ENCODE measurements around the gene CUX1.

Gene CUX1

DNA sequence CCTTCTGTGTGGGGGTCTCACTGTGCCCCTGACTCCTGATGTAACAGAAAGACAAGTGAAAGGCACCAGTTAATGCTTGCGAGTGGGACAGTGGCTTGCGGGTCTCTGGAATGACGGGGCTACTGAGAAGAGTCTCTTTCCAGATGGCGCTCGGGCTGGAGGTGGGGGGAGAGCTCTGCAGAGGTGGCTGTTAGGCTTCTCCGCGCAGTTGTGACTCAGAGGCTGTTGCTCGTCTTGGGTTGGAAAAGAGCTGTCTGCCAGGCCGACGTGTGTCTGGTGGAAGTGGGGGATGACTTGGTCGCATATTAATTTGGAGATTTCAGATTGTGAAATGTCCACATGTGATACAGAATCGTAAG, 441.3 kb downstream of the CUX1 start:
- no peak for DNase-seq

DNA sequence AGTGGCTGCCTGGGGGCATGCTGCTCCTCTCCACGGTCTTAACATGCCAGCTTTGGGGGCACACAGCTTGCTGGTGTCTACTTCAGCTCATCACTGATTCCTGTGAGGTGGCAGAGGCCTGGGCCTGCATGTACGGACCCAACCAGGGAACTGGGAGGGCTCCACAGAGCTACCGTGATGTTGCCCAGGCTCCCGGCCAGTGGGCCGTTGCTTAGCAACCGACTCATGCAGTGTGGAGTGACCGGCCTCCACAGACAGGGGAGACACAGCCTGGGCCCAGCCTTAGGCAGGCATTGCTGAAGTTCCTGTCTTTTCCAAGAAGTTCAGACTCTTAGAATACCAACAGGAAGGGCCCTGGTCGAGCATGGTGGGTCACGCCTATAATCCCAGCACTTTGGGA, 443.4 kb downstream of the CUX1 start:
- no peak for DNase-seq

DNA sequence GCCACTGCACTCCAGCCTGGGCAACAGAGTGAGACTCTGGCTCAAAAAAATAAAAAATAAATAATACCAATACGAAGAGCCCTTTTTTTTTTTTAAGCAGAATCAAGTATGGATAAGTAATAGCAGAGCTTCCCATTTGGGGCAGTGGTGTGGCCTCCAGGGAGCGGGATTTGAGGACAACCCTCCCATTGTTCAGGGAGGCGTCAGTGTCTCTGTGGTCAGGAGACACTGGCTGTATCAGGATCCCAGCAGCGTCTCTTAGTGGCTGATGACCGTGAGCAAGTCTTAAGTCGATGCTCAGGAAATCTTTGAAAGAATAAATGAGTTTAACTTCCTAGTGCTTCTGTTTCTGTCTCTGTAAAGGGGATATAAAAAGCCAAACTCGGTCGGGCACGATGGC, 444.0 kb downstream of the CUX1 start:
- no peak for DNase-seq

DNA sequence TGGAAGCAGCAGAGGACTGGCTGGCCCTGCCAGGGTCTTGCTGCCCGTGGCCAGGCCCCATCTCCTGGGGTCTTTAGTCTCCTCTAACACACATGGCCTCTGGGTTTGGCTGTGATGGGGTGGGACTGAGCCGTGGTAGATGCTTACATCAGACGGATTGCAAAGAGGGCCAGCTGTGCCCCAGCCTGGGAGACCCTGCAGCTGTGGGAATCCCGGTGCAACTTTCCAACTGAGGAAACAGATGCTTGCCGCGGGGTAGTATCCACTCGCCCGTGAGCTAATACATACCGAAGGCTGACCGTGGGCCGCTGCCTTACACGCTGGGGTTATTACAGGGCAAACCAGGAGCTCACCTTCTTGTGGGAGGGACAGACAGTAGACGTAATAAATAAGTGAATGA, 445.1 kb downstream of the CUX1 start:
- no peak for DNase-seq

DNA sequence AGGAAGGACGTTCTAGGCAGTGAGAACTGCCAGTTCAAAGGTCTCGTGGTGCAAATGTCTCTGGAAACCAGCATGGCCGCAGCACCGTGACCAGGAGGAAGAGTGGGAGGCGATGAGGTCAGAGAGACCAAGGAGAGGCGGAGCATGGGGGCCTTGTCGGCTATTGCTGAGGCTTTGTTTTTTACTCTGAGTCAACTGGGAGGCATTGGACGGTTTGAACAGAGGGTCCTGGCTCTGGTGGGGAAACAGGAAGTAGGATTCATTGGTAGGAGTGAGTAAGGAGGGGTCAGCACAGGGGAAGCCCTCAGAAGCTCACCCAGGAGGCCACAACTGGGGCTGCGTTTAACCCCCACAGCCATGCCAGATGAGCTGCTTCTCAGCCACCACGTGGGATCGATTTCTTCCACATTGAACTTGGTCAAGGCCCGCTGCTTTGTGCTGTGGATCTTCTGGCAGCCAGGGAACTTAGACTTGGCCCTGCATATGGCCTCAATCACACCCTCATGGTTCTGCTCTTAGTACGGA, 447.0 kb downstream of the CUX1 start:
- no peak for DNase-seq

DNA sequence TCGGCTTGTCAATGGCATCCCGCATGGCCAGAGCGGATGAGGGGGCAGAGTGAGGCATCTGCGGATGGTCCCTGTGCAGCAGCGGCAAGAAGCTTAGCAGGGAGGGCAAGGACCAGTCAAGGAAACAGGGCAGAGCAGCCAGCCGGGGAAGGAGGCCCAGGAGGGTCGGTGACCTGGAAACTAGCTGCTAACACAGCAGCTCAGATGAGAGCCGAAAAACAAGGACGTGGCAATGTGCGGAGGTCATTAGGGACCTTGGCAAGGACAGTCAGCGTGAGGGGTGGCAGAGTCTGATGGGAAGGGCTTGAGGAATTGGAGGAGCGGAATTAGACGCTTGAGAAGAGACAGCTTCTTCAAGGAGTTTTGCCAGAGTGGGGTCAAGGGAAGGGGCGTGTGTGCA, 449.1 kb downstream of the CUX1 start:
- no peak for DNase-seq

DNA sequence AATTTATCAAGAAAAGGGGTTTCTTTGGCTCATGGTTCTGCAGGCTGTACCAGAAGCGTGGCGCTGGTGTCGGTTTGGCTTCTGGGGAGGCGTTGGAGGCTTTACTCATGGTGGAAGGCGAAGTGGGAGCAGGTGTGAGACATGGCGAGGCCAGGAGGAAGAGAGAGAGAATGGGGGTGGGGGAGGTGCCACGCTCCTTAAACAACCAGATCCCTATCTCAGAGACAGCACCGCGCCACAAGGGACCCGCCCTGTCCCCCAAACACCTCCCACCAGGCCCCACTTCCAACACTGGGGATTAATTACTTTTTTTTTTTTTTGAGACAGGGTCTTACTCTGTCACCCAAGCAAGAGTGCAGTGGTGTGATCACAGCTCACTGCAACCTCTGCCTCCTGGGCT, 451.2 kb downstream of the CUX1 start:
- DNase-seq, result no peak

DNA sequence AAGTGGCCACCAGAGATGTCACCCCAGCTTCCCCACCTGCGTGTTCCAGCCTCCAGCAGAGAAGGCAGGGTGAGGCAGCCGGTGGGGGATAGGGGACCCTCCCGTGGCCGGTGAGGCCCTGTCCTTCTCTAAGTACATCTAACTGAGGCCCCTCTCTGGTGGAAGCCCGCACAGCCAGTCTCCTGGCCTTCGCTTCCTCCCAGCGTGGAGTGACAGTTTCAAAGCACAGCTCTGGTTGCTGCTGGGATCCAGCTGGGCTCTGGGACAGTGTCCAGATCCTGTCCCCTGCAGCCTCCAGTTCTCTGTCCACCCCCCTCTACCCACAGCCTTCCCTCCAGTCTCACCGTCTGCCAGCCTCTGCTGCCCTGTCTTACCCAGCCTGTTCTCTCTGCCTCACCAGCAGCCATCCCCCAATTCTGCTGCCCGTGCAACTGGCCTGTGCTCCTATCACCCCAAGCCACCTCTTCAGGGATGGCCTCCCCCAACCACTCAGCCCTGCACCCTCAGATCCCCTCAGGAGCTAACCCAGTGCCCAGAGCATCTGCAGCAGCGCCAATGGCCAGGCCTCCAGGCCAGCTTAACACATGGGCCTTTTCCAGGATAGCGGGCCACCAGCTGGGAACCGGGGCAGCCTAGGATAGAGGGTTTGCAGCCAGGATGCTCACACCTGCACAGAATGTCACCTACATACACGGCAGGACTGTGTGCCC, 452.9 kb downstream of the CUX1 start:
- DNase-seq, result no peak

DNA sequence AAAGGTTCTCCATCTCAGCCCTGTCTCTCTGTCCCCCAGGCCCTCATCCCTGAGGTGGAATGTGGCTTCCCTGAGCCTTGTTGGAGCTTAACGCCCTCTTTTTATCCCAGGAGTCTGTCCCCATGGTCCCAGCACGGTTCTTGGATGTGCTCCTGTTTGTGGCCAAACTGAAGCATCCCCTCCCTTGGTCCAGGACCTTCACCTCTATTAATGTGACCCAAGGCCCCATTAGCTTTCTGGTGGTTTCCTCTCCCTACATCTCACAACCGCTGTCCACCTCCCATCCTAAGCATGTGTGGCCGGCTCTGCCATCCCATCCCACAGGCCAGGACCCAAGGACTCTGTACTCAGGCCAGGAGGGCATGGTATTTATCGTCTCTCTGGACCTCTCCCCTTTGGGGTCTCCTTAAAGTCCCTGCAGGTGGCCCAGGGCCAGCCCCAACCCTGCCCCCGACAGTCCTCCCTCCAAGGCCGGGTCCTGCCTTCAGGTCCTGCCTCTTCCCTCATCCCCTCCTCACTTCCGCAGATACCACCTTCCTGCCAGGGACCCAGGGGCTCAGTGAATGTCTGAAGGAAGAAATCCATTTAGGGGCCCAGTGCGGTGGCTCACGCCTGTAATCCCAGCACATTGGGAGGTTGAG, 453.9 kb downstream of the CUX1 start:
- no peak for DNase-seq

DNA sequence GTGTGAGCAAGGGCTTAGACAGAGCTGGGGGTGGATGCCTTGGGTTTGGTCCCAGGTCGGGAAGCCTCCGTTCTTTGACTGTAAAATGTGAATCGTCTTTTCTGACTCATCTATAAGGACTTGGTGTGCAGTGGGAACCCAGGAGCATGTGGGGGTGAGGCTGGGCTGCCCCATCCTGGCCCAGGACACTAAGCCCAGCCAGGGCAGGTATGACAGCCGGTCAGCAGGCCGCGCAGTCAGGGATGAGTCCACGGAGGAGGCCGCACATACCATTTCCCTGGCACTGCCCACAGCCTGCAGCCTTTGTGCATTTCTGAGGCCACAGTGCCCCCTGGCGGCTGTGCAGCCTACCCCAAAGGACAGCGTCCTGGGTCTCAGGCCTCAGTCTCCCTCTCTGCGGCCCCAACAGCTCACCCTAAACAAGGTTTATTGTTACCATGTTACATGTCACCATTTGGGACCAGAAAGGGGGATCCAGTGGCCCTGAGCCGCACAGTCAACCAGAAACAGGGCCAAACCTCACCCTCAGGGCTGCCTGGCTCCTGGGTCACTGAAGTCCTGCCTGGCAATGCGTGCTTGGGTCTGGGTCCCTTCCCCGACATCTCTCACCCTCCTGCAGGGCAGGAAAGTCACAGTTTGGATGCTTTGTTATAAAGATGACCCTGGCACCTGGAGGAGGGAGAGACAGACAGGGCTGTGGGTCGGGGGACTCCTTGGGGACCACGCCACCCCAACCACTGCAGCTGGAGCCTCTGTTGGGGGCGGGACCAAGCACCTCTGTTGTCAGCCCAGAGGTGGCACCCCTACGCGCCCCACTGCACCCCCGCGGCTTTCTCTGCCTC, 454.9 kb downstream of the CUX1 start:
- DNase-seq, result peak; percentile 18

DNA sequence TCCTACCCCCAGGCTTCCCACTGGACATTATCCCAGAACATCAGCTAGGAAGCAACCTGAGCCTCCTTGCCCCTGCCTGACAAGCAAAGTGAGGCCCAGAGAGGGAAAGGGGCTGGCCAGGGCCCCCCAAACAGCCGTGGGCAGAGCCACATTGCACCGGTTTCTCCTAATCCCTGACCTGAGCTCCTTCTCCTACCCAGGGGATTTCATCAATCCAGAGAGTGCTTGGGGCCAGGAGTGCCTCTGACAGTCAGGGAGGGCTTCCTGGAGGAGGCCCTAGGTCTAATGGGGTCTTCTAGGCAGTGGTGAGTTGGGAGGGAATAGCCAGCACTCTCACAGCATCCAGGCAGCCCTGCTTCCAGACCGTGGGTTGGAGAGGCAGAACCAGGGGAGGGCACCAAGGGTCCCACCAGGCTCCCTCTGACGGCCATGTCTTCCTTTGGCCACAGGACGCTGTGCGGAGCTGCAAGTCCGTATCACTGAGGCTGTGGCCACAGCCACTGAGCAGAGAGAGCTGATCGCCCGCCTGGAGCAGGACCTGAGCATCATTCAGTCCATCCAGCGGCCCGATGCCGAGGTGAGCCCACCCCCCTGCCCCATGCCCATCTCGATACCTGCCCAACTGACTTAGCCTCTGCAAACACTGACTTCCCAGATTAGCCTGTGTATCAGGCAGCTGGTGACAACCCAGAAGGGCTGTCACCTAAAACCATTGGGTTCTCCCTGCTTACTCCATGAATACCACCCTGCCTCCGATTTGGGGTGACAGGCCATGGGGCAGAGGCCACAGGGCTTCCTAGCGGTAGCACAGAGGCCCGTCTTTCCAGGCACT, 455.7 kb downstream of the CUX1 start:
- DNase-seq, result no peak

DNA sequence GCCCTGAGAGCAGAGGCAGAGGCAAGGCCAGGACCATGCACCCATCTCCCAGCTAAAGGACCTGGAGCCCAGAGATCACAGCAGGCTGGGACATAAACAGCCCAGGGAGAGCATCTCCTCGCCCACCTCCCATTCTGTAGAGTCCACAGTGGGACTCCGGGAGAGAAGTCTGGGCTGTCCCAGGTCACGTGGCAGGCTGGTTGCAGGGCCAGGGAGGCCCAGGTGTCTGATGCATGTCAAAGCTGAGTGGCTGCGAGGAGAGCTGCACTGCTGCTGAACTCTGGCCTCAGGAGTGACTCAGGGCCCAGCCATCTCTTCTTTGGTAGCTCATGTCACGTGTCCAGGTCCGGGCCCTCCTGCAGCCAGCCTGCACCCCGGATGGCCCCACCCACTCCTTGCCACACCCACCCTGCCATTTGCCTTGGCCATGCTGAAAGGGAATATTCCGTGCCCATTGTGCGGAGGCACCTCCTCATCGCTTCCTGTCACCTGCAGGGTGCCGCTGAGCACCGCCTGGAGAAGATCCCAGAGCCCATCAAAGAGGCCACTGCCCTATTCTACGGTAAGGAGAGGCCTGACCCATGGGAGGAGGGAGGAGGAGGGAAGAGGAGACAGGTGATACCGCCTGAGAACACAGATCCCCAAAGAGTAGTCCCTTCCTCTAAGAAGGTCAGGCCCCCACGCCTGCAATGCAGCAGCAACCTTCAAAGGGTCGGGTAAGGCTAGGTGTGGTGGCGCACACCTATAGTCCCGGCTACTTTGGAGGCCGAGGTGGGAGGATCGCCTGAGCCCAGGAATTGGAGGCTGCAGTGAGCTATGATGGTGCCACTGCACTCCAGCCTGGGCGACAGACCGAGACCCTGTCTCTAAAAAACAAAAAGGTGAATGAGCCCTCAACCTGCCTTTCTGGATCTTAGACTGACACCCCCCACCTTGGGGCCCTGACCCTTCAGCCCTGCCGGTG, 456.6 kb downstream of the CUX1 start:
- DNase-seq, result no peak

DNA sequence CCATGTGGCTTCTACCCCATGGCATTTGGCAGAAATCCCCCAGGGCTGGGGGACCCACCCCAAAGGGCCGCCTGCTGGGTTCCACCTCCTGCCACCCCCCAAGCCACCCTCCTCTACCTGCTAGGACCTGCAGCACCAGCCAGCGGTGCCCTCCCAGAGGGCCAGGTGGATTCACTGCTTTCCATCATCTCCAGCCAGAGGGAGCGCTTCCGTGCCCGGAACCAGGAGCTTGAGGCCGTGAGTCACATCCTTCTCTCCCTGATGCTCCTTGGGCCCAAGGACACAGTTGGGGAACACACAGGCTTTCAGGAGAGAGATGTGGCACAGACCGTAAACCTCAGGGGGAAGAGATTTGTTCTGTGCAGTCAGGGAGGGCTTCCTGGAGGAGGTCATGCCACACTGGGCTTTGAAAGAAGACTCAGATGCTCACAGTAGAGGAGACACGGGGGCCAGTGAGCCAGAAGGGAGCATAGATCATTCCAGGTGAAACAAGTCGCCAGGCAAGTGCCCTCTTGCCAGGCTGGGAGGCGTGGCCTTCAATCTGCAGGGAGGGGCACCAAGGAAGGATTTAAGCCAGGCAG, 457.8 kb downstream of the CUX1 start:
- no peak for DNase-seq

DNA sequence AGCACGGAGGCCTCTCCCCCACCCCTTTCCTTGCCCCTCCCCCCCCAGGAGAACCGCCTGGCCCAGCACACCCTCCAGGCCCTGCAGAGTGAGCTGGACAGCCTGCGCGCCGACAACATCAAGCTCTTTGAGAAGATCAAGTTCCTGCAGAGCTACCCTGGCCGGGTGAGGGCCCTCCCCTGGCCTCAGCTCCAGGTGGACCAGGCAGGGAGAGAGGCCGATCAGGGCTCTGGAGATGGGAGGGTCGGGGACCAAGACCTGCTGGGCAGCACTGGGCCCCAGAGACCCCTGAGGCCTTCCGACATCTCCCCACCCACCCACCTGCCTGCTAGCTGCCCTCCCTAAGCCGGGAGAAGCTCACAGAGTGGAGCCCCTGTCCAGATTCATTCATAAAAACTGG, 460.5 kb downstream of the CUX1 start:
- DNase-seq, result no peak

DNA sequence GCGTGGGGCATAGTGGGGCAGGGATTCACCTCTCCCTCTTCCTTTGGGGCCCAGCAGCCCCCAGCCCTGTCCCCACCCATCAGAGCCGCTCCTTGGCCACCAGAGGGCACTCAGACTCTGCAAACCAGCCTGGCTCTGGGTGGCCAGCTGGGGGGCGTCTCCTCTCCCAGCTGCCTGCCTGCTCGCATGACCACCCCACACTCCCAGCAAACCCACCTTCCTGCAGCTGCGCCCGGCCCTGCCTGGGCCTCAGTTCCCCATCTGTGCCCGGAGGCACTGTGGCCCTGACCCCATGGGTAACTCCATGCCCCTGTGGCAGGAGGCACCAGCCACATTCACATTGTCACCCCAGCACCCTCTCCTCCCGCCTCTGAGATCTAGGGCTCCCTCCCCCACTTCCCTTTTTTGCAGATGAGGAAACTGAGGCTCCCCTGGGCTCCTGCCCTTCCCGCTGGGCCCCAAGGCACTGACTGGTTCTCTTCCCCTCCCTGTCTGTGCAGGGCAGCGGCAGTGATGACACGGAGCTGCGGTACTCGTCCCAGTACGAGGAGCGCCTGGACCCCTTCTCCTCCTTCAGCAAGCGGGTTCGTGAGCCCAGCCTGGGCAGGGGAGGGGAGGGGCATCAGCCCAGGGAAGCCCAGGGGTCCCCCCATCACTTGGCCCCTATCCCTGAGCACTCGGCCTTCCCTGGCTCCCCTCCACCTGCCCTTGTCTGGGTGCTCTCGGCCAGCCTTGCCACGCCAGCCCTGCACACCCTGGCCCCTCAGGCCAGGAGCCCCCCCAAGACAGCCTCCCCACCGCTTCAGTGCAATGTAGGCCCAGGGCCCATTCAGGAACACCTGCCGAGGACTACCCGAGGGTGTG, 462.3 kb downstream of the CUX1 start:
- DNase-seq, result peak; percentile 40

DNA sequence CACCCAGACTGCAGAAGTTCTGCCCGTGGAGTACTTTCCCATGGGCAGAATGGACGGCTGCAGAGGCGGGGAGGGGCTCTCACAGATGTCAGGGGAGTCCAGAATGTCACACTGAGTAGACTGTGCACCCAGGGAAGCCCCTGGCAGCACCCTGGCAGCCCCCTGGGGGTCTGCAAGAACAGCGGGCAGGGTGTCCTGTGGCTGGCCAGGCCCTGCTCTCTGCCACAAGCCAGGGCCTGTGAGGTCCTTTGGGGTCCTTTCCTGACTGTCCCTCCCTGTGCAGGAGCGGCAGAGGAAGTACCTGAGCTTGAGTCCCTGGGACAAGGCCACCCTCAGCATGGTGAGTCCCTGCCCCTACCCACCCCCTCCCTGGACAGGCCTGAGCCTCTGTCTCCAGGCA, 463.1 kb downstream of the CUX1 start:
- DNase-seq, result no peak

DNA sequence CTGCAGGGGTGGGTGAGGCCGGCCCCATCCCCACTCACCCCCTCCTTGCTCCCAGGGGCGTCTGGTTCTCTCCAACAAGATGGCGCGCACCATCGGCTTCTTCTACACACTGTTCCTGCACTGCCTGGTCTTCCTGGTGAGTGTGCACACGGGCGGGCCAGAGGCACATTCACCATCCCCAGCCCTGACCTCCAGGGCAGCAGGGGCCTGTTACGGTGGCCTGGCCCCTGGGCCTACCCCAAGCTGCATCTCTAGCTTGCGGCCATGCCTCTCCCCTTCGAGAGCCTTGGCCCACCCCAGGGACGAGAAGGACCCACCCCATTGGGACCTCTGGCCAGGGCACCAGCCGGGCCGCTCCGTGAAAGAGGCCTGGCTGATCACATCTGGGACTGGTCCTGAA, 464.4 kb downstream of the CUX1 start:
- no peak for DNase-seq

DNA sequence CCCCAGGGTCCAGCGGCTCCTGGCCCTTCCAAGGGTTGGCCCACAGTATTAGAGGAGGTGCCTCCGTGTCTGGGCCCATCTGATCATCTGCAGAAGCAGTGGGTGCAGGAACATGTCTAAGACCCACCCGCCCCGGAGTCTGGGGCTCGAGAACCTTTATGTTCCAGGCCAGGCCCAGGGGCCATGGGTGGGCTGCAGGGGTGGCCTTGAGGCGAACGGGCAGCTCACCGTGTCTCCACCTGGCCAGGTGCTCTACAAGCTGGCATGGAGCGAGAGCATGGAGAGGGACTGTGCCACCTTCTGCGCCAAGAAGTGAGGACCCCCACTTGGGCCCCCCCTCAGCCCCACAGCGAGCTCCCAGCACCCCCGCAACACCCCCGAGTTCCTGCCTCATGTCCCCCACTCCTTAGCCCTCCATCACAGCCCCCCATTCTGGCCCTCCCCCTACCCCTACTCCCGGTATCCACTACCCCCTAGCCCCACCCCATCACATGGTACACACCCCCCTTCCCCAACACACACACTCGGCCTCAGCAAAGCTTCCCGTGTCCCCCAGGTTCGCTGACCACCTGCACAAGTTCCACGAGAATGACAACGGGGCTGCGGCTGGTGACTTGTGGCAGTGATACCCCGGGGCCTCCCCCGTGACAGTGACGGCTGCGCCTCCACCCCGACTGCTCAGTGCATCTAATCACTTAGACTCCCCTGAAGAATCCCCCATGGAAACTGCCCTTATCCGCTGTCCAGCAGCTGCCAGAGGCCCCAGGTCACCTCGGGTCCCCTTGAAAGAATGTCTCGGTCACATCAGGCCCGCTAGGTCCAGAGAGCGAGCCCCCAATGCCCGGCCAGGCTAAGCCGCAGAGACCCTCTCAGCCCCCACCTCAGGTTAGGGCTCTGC, 465.3 kb downstream of the CUX1 start:
- no peak for DNase-seq

DNA sequence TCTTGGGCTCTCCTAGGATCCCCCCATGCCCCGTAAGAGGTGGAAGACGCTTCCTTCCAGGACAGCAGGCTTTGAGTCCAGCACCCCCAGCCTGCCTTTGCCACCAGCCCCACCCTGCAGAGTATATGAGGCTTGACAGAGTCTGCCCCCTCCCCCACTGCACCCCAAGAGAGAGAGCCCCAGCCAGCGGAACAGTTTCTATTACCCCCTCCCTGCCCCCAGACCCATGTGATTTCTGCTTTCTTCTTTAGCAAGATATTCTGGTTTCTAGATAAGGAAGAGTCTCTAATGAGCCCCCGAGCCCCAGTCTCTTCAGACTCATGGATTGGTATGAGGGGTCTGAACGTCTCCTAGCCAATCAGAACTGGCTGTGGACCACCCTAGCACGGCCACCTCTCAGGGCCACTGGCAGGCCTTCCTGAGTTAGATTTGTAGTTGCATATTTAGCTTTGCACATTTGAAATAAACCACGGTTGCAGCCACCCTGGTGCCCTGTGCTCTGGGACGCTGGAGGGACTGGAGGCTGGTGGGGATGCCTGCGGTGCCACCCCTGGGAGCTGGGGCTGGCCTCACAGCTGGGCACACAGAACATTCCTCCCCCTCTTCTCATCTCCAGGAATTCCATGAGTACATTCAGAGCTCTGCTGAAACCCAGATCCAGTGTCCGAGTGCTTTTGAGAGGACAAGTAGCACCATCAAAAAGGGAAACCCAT, 466.2 kb downstream of the CUX1 start:
- no peak for DNase-seq
